BJ (cell line): Measurements from ENCODE around the gene SHANK3. TPM values are rescaled to one million over a fixed set of nuclear protein-coding genes. Genes with fewer than 3 reads are reported as not detected.

Experiments
- CTCF ChIA-PET: fragments of 350-600 bp; formaldehyde crosslinking; extraction: SDS; loops from one replicate; lab custom pipeline; 2021; ENCODE audit warnings: antibody characterized with exemption, inconsistent platforms; lab: Yijun Ruan, JAX
- POLR2A ChIA-PET: fragments of 300-600 bp; sonication (Branson Sonifier 250); formaldehyde crosslinking; extraction: SDS; loops from one replicate; lab custom pipeline; 2021; ENCODE audit warnings: antibody characterized with exemption; lab: Charles Lee
- DNase-seq: peaks from one replicate; pipeline ENCODE4 v3.0.0-alpha.2; 2011; ENCODE audit warnings: low read depth
- H3K27me3 ChIP-seq: 2 replicates; pipeline ENCODE4 v1.6.0; 2011; ENCODE audit warnings: low read length; ENCODE audit not compliant: control insufficient read depth, insufficient read depth
- H3K36me3 ChIP-seq: 2 replicates; pipeline ENCODE4 v1.5.1; 2011; ENCODE audit warnings: low read length; ENCODE audit not compliant: control insufficient read depth, insufficient read depth
- H3K4me3 ChIP-seq: 2 replicates; pipeline ENCODE4 v1.5.1; 2011; ENCODE audit warnings: low read depth, mild to moderate bottlenecking, control low read depth, low read length
- CTCF ChIP-seq: IDR thresholded peaks from 2 replicates; pipeline ENCODE4 v1.5.1; 2011; ENCODE audit warnings: low read depth, mild to moderate bottlenecking, control low read depth, inconsistent platforms, low read length, moderate library complexity; ENCODE audit not compliant: insufficient read depth
- polyA plus RNA-seq: library from polyadenylated mRNA; depleted of rRNA; stranded (reverse); fragments of >200 nt; gene quantifications from 2 replicates; pipeline ENCODE4 v1.2.3, GENCODE V29; 2011

The SHANK3 gene
- polyA plus RNA-seq, 1 experiment: 0.25 TPM

DNA sequence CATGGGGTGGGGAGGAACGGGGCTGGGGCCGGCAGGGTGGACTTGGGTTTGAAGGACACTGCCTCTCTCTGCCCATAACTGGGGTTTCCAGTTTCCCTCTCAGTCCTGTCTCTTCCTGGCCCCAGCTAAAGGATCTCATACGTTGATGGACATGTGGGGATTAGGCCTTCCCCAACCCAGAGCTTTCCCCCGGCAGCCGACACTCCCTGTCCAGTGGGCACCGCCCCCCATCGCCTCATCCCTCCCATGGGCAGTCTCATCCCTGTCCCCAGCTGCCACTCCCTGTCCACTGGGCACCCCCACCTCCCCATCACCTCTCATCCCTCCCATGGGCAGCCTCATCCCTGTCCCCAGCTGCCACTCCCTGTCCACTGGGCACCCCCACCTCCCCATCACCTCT lies 43.2 kb downstream of the SHANK3 start:
- ChIA-PET POLR2A (interaction anchor here (0.5 kb wide), 1 partner anchor 116 kb away, joined by 3 read pairs; no protein-coding TSS in a partner anchor), CTCF (no interaction called here)
- no peak for TF ChIP-seq CTCF
- Histone ChIP-seq H3K4me3 (no peak overlapping the region), H3K27me3 (peaks cover 7% of the 10 kb centered on the region), H3K36me3 (no peaks in the 10 kb centered on the region)
- DNase-seq: no peak

DNA sequence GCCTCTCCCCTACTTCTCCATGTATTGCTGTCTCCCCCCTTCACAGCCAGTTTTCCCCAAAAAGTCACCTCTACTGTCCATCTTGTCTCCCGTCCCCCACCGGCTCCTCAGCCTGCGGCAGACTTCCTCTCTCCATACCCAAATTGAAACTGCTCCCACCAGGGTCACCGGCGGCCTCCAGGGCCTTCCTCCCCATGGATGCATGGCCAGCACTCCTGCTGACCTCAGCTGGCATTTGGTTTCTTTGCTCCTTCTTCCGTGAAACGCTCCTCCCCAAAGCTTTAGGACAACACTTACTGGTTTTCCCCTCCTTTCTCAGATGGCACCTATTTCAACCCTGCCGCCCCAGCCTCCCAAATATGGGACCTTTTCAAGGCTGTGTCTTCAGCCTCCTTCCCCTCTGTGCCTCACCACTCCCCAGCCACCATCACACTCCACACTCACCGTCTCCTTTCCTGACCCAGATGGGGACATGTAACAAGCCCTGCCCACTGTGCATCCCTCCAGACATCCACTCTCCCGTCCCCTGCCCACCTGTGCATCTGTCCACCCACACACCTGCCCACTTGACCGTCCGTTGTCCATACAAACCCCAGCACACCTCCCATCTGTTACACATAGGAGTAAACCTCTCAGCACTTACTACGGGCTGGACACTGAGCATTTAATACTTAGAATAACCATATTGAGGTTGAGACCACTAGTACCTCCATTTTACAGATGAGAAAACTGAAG lies 43.8 kb downstream of the SHANK3 start:
- no peak overlapping the region for H3K4me3 ChIP-seq
- no peaks in the 10 kb centered on the region for H3K36me3 ChIP-seq
- ChIA-PET CTCF (no interaction called here), POLR2A (no interaction called here)
- no peak for DNase-seq
- no peak for TF ChIP-seq CTCF
- H3K27me3 ChIP-seq: peaks cover 9% of the 10 kb centered on the region

GRCh38 chr22:50717709-50718351 lies 45.2 kb downstream of the SHANK3 start:
- ChIA-PET CTCF (no interaction called here), POLR2A (no interaction called here)
- peaks cover 9% of the 10 kb centered on the region for H3K27me3 ChIP-seq
- no peaks in the 10 kb centered on the region for H3K36me3 ChIP-seq
- H3K4me3 ChIP-seq: no peak overlapping the region
- TF ChIP-seq CTCF: no peak
- no peak for DNase-seq

DNA sequence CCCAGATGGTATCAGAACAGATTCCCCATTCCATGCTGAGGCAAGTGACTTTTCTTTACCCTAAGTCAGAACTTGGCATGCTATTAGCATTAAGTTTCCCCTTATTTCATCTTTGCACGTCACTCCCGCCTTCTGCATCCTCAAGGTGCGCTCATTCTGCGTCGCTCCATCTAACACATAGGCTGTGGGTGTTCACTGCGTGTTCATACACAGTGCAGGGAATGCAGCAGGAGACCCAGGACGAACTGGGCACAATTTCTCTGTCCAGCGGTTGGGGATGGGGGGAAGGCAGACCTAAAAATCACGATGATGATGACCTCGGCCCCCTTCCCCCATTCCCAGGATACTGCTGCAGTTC lies 45.7 kb downstream of the SHANK3 start:
- TF ChIP-seq CTCF: no peak
- POLR2A ChIA-PET: no interaction called here
- CTCF ChIA-PET: no interaction called here
- Histone ChIP-seq H3K27me3 (peaks cover 9% of the 10 kb centered on the region), H3K36me3 (no peaks in the 10 kb centered on the region), H3K4me3 (no peak overlapping the region)
- no peak for DNase-seq

- ChIA-PET POLR2A (no interaction called here), CTCF (interaction anchor here (3.0 kb wide), 1 partner anchor 12 kb away, joined by 10 read pairs; no protein-coding TSS in a partner anchor)
- no peak for TF ChIP-seq CTCF
- Histone ChIP-seq H3K4me3 (no peak overlapping the region), H3K36me3 (no peaks in the 10 kb centered on the region), H3K27me3 (peaks cover 9% of the 10 kb centered on the region)
- DNase-seq: no peak
Observed at GRCh38 chr22:50719814-50720300, 47.2 kb downstream of the SHANK3 start.
